Right lobe of liver (tissue), 6 donors: Measurements from ENCODE around the gene AP3D1. TPM values are rescaled to one million over a fixed set of nuclear protein-coding genes. Genes with fewer than 3 reads are reported as not detected.

Experiments
- ATAC-seq, 4 donors: fragments of 200-7000 bp; cut with Tn5 transposase; one replicate each; pipeline ENCODE4 v1.9.1; 2020; ENCODE audit warnings: mild to moderate bottlenecking in 4 of 4, moderate library complexity in 4 of 4
- DNase-seq, 3 donors: peaks; one replicate each; pipeline ENCODE4 v3.0.0-alpha.2; 2020
- H3K27ac ChIP-seq, 3 donors: fragments of 200-600 bp; one replicate each; pipeline ENCODE4 v1.8.0; 2022
- H3K27me3 ChIP-seq, 2 donors: fragments of 200-600 bp; one replicate each; pipeline ENCODE4 v1.8.0; 2022
- H3K36me3 ChIP-seq, 4 donors: fragments of 200-600 bp; sonication (generic) in 1 of 4; one replicate each; pipeline versions ENCODE4 v1.5.1 to v1.8.0; 2017 to 2022; ENCODE audit warnings: control low read depth in 1 of 4
- H3K4me1 ChIP-seq, 4 donors: fragments of 200-600 bp; sonication (generic) in 1 of 4; one replicate each; pipeline versions ENCODE4 v1.5.1 to v1.8.0; 2017 to 2022; ENCODE audit warnings: control low read depth in 1 of 4
- H3K4me3 ChIP-seq, 3 donors: fragments of 200-600 bp; one replicate each; pipeline ENCODE4 v1.8.0; 2022
- H3K9me3 ChIP-seq, 4 donors: fragments of 200-600 bp; sonication (generic) in 1 of 4; one replicate each; pipeline versions ENCODE4 v1.5.1 to v1.8.0; 2017 to 2022; ENCODE audit warnings: control low read depth in 1 of 4
- POLR2A ChIP-seq: fragments of 450-650 bp; IDR thresholded peaks from one replicate; pipeline ENCODE4 v1.6.1; 2017; ENCODE audit warnings: antibody characterized with exemption, mild to moderate bottlenecking
- WGBS: methylation state at CpG from one replicate; pipeline ENCODE4 v1.1.6; 2018; ENCODE audit warnings: low coverage, low lambda C conversion rate; ENCODE audit not compliant: insufficient coverage; ENCODE audit errors: missing lambda C conversion rate; 5-methylcytosine and 5-hydroxymethylcytosine counted together
- intact Hi-C, 2 donors: fragments of 100-400 bp; cut with DNase I; formaldehyde crosslinking; loops; one replicate each; pipeline versions ENCODE4 v1.11.2 to v1.14.1; 2022
- total RNA-seq, 6 experiments: library from RNA; depleted of rRNA in 2 of 6; stranded (reverse); fragments of >200 nt in 2 of 6; fragmentation: NEBNext Ultra II Directional in 3 of 6; extraction: Animal tissue kit (Norgen Biotek cat#: 25700) in 3 of 6; gene quantifications; one replicate each; pipeline versions ENCODE4 v1.1.0 to v1.2.4, GENCODE V29; 2016 to 2023
- TF ChIP-seq, protein P1 (sequence below), 4 donors: fragments of 200-600 bp in 3 of 4; fragments of 450-650 bp in 1 of 4; IDR thresholded peaks; one replicate each; pipeline versions ENCODE4 v1.5.1 to v1.8.0; 2016 to 2022; ENCODE audit warnings: antibody characterized with exemption in 4 of 4, mild to moderate bottlenecking in 2 of 4
- donor health status: DM: no; HTN: yes; CAD: no.
- donor health status: DM: no; HTN: no; CAD: no.
- donor health status: DM: no; HTN: no; CAD: no.
- donor health status: DM: no; HTN: yes; CAD: no.
- donor health status: DM: no; HTN: yes; CAD: no.

The AP3D1 gene
- total RNA-seq, 6 experiments from 2014 or later = 55.5 to 99.0 (median 65.5) TPM

DNA sequence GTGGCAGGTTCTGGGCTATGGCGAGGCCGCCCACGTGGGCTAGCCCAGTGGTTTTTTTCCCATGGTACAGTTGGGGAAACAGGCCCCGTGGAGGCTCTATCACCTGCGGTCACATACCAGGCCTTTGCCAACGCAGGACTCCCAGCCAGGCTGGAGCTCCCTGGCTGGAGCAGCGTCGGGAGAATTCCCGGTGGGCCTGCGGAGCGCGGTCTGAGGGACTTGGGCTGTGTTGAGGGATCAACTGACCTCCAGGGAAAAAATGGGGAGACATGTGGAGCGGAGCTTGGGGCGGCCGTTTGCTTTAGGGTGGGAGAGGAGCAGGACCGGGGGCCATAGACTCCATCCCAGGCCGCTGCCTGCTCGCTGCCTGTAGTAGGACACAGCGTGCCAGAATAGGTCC is 28.7 kb upstream of the AP3D1 start:
- H3K27me3 ChIP-seq = no peaks in the 10 kb centered on the region
- no peak overlapping the region for H3K4me3 ChIP-seq
- no peaks in the 10 kb centered on the region for H3K9me3 ChIP-seq
- TF ChIP-seq, protein P1, sequence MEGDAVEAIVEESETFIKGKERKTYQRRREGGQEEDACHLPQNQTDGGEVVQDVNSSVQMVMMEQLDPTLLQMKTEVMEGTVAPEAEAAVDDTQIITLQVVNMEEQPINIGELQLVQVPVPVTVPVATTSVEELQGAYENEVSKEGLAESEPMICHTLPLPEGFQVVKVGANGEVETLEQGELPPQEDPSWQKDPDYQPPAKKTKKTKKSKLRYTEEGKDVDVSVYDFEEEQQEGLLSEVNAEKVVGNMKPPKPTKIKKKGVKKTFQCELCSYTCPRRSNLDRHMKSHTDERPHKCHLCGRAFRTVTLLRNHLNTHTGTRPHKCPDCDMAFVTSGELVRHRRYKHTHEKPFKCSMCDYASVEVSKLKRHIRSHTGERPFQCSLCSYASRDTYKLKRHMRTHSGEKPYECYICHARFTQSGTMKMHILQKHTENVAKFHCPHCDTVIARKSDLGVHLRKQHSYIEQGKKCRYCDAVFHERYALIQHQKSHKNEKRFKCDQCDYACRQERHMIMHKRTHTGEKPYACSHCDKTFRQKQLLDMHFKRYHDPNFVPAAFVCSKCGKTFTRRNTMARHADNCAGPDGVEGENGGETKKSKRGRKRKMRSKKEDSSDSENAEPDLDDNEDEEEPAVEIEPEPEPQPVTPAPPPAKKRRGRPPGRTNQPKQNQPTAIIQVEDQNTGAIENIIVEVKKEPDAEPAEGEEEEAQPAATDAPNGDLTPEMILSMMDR (IDR thresholded peaks at IDR 0.05) = no peak
- TF ChIP-seq POLR2A = no peak
- no peak for ATAC-seq
- no peak overlapping the region for H3K27ac ChIP-seq
- no peak for DNase-seq
- 95% methylated on average over 7 of the region's 19 CpGs for WGBS
- intact Hi-C loops = no loop called here
- H3K36me3 ChIP-seq = peaks cover 0 to 7% (median 0%) of the 10 kb centered on the region in 4 donors
- H3K4me1 ChIP-seq = no peaks in the 10 kb centered on the region

DNA sequence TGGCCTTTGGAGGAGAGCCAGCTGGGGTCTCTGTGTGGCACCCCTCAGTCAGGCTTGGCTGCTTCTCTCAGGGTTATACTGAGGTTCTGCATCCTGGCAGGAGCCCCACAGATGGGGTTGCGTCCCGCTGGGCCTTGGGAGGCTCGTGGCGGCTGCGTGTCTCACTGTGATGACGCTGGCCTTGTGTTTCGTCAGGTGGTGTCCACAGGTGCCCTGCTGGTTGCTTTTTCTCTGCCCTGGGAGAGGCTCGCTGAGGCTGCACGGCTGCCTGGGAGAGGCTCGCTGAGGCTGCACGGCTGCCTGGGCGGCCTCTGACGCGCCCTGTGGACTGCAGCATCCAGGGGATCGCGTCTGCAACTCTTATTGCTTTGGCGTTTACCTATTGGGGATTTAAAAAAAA is 27.7 kb upstream of the AP3D1 start:
- 85% methylated on average over 4 of the region's 17 CpGs for WGBS
- DNase-seq (no peak), ATAC-seq (no peak)
- Histone ChIP-seq H3K27ac (no peak overlapping the region), H3K27me3 (no peaks in the 10 kb centered on the region), H3K9me3 (no peaks in the 10 kb centered on the region), H3K4me3 (no peak overlapping the region), H3K36me3 (peaks cover 0 to 7% (median 0%) of the 10 kb centered on the region in 4 donors), H3K4me1 (peaks cover 0 to 4% (median 2%) of the 10 kb centered on the region in 4 donors)
- intact Hi-C loops = no loop called here
- TF ChIP-seq POLR2A = no peak
- TF ChIP-seq, protein P1 (IDR thresholded peaks at IDR 0.05) = no peak

DNA sequence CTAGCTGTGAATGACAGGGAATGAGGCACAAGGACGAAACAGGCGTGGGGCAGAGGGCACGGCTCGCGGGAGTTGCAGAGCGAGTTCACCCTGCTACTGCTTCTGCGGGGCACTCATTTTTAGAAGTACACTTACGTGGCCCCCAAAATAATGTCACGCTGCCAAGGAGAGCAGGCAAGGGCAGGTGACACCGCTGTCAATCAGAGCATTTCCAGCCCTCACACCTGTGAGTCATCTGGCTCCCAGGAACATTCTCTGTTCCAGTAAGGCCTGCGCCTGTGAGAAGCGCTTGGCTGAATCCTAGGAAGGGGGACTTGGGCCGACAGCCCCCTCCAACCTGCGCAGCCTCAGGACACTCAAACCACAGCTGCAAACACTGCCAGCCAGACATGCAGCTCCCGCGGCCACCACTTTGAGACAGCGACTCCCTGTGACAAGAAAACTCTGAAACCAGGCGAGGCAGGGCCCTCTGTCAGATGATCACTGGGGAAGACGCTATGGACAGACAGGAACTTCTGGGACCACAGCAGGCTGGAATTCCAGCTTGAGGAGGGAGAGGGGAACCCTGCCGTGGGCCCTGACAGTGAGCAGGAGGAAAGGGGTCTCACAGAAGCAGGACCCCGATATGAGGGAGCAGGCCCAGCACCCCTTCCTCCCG is 25.1 kb upstream of the AP3D1 start:
- Histone ChIP-seq H3K4me1 (peaks cover 0 to 28% (median 13%) of the 10 kb centered on the region in 4 donors), H3K27me3 (no peaks in the 10 kb centered on the region), H3K27ac (no peak overlapping the region), H3K9me3 (no peaks in the 10 kb centered on the region), H3K4me3 (no peak overlapping the region), H3K36me3 (peaks cover 0 to 5% (median 0%) of the 10 kb centered on the region in 4 donors)
- DNase-seq = no peak
- ATAC-seq = peak in 1 of 4 donors; percentile 42
- no peak for TF ChIP-seq POLR2A
- TF ChIP-seq, protein P1 (IDR thresholded peaks at IDR 0.05) = no peak
- WGBS = 79% methylated on average over 6 of the region's 22 CpGs
- intact Hi-C loops = no loop called here

DNA sequence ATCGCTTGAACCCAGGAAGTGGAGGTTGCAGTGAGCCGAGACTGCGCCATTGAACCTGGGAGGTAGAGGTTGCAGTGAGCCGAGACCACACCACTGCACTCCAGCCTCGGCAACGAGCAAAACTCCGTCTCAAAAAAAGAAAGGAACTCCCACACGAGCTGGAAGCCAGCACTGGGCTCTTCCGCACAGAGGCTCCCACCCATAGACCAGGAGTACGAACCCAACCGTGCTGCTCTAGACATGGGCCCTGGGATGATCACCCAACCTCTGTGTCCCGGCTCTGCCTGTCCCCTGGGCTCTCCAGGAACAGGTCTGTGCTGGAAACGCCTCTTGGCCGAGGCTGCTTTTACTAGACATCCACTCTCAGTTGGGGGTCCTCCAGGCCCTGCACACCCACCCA is 24.4 kb upstream of the AP3D1 start:
- Histone ChIP-seq H3K4me3 (no peak overlapping the region), H3K27ac (no peak overlapping the region), H3K27me3 (no peaks in the 10 kb centered on the region), H3K9me3 (no peaks in the 10 kb centered on the region), H3K4me1 (peaks cover 0 to 36% (median 19%) of the 10 kb centered on the region in 4 donors), H3K36me3 (no peaks in the 10 kb centered on the region)
- DNase-seq (no peak), ATAC-seq (no peak)
- intact Hi-C loops = no loop called here
- TF ChIP-seq, protein P1 (IDR thresholded peaks at IDR 0.05) = no peak
- TF ChIP-seq POLR2A = no peak
- WGBS = 93% methylated on average over 4 of the region's 14 CpGs
